Tibial nerve (tissue), 3 donors: Measurements from ENCODE around the gene DNMT3B.

ENCODE experiments used
- POLR2A ChIP-seq, 2 donors: fragments of 450-650 bp; IDR thresholded peaks; one replicate each; pipeline ENCODE4 v1.6.1; 2017; ENCODE audit warnings: antibody characterized with exemption in 2 of 2, mild to moderate bottlenecking in 2 of 2, moderate library complexity in 2 of 2
- TF ChIP-seq, protein P1 (sequence below), 5 experiments: fragments of 200-600 bp in 3 of 5; fragments of 450-650 bp in 2 of 5; sonication (generic) in 3 of 5; IDR thresholded peaks; one replicate each; pipeline ENCODE4 v1.5.1; 2016 to 2019; ENCODE audit warnings: antibody characterized with exemption in 5 of 5, mild to moderate bottlenecking in 3 of 5, moderate library complexity in 2 of 5

DNA sequence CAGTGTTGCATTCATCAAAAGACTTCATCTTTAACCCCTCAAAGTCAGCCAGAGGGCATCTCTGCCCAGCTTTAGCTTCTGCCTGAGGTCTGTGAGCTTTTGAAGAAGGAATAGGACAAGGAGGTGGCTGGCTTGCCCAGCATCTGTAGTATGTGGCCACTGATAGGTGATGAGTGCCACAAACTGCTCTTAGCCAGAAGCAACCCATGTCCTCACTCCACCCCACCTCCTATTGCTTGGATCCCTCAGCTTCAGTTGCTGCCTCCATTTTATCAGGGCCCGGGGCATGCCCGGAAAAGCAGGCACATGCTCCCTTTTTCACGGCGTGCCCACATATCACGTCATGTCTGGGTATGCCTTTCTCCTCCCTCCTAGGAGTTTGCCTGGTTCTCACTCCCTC lies 84.7 kb downstream of the DNMT3B start:
- TF ChIP-seq, protein P1, sequence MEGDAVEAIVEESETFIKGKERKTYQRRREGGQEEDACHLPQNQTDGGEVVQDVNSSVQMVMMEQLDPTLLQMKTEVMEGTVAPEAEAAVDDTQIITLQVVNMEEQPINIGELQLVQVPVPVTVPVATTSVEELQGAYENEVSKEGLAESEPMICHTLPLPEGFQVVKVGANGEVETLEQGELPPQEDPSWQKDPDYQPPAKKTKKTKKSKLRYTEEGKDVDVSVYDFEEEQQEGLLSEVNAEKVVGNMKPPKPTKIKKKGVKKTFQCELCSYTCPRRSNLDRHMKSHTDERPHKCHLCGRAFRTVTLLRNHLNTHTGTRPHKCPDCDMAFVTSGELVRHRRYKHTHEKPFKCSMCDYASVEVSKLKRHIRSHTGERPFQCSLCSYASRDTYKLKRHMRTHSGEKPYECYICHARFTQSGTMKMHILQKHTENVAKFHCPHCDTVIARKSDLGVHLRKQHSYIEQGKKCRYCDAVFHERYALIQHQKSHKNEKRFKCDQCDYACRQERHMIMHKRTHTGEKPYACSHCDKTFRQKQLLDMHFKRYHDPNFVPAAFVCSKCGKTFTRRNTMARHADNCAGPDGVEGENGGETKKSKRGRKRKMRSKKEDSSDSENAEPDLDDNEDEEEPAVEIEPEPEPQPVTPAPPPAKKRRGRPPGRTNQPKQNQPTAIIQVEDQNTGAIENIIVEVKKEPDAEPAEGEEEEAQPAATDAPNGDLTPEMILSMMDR (IDR thresholded peaks at IDR 0.05) = no peak
- no peak for TF ChIP-seq POLR2A (IDR thresholded peaks at IDR 0.05)
